Raji (cell line): ENCODE results near the gene DCXR.

Source experiments
- POLR2A ChIP-seq: IDR thresholded peaks from 2 replicates; pipeline ENCODE4 v1.6.1; 2011; ENCODE audit warnings: low read depth, low read length, control low read depth; ENCODE audit not compliant: insufficient read depth

The DCXR gene

DNA sequence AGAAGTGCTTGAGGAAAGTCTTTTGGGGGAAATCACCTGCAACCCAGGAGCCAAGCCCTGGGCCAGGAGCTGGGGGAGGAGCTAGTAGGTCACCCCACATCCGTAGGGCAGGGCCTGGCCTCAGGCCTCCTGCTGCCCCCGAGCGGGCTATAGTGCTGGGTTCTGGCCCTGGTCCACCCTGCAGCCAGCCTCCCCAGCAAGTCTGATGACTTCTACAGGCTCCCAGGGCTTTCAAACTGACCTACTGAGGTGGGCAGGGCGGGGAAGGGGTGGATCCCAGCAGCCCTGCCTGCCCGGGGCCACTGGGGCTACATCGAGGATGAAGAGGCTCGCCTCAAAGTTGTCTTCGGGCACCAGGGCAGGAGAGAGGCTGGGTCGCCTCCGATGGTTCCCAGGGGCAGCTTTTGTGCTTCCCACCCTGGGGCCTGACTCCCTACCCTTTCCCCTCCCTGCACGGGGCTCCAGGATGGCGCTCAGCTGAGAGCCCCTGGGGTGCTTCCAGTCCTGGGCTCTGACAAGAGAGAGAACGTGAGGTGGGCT lies 19.8 kb downstream of the DCXR start:
- no peak for TF ChIP-seq POLR2A

- no peak for TF ChIP-seq POLR2A
Observed at GRCh38 chr17:82016875-82017459, 20.5 kb downstream of the DCXR start.

DNA sequence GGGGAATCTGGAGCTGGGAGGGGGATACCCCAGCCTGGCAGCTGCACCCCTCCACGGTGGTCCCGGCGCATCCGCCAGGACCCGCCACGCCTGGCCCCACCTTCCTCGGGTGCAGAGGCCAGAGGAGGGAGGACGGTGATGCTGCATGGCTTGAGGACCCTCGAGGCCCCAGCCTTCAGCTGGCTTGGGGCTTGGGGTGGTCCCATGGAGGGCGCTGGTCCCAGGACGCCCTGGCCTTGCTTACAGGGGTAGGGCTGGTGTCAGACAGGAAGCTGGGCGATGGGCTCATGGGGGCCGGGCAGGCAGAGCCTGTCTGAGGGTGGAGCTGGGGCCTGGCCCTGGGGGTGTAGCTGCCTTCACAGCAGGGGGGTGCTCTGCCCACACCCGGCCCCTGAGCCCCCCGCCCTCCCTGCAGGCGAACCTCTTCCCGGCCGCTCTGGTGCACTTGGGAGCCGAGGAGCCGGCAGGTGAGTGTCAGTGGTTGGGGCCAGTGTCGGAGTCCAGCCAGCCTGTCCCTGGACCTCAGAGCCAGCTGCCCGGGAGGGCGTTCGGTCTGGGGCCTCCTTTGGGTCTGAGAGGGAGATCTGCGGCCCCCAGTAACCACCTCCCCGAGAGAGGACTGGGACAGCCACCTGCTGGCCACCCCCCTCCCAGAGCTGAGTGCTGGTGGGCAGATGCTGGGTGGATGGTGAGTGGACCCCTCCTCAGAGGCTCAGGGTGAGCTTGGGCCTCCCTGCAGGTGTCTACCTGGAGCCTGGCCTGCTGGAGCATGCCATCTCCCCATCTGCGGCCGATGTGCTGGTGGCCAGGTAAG lies 21.2 kb downstream of the DCXR start:
- no peak for TF ChIP-seq POLR2A

DNA sequence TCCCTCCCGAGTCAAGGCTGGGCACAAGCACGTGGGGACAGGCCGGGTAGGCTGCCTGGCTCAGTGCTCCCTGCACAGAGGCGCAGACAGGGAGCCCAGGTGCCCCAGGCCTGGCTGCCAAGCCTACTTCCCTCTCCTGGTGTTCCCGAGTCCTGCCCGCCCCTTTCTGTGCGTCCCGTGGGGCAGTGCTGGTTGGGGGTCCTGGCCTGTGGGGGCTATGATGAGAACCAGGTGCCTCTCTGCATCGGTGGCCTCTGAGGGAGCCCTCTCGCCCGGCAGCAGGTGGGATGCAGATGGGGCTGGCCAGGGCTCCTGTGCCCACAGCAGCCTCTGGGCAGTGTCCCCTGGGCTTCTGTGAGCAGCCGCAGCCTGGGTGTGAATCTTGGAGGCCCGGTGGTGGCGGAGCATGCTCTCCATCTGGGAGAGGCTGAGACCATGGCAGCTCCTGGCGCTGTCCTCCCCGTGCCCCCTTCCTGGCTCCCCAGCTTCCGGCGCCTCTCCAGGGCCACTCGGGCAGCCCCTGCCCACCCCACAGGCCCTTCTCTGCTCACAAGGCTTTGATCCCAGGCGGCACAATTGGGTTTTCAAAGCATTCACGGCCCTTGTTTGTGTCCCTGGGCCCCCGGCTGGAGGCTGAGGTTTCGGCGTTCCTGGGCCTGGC lies 22.1 kb downstream of the DCXR start:
- no peak for TF ChIP-seq POLR2A

GRCh38 chr17:82014971-82015310 lies 22.6 kb downstream of the DCXR start:
- TF ChIP-seq POLR2A: no peak

GRCh38 chr17:82014432-82014831 lies 23.1 kb downstream of the DCXR start:
- no peak for TF ChIP-seq POLR2A

GRCh38 chr17:82013772-82014321 lies 23.6 kb downstream of the DCXR start:
- no peak for TF ChIP-seq POLR2A

- TF ChIP-seq POLR2A: no peak
Observed at GRCh38 chr17:82013341-82013740, 24.2 kb downstream of the DCXR start.

DNA sequence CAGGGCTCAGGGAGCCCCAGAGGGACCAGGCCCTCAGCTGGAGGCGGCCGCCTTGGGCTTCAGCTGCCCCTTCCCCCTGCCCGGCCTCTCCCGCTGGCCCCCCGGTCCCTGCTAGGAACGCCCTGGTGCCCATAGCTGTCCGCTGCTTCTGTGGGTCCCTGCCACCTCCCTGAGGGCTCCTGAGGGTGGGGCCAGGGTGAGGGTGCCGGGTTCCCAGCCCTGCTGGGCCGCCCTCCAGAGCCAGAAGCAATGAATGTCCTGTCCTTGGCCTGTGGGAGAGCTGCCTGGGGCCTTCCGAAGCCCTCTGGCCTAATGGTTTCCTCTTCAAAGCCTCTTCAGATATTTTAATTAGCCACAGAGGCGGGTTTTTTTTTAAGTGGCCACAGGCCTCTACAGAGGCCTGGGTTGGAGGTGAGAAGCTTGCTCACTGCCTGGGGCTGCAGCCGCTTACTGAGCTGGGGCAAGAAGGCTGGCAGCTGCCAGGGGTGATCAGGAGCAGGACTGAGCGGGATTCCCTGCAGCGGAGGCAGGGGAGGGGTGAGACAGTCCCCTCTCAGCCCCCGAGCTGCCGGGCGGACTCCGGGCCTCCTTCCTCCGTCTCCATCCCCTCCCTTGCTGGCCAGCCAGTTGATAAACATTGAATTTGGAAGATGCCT lies 24.7 kb downstream of the DCXR start:
- TF ChIP-seq POLR2A: no peak

DNA sequence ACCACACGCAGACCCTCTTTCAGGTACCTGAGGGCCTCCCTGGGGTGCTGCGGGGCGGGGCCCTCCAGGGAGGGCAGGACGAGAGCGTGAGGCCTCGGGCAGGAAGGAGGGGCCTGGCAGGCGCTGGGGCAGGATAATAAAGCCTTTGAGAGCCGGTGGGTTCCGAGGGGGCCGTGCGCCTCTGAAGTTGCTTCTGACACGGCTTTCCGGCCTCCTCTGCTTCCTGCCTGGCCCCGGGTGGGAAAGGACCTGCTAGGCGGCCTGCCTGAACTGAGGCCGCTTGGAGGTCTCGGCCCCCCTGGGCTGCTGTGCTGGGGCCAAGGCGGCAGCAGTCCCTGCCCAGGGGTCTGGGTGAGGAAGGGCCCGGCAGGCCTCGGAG lies 25.2 kb downstream of the DCXR start:
- no peak for TF ChIP-seq POLR2A

DNA sequence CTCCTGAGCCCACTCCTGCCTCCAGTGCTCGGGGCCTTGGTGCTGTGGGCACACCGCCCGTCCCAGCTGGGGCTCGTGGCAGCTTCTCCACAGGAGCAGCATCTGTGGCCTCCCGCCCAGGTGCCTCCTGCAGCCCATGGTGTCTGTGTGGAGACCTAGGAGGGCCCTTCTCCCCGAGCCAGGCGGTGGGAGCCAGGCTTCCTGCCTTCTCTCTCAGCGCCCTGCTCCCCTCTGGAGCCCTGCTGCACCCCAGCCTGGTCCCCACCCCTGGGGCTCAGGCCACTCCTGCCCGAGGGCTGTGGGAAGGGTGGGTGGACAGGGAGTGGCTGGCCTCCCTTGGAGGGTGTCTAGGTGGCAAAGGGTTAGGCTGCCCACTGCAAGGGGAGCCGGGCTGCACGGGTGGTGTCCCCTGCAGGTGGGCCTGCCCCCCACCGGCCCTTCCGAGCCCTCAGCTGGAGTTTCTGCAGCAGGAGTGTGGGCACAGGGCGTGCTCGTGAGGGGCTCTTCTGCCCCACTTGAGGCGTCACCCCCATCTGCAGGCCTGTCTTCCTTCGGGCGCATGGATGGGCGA lies 25.8 kb downstream of the DCXR start:
- TF ChIP-seq POLR2A: no peak

GRCh38 chr17:82010575-82011525 lies 26.6 kb downstream of the DCXR start:
- TF ChIP-seq POLR2A: no peak

GRCh38 chr17:82009413-82009812 lies 28.1 kb downstream of the DCXR start:
- no peak for TF ChIP-seq POLR2A

DNA sequence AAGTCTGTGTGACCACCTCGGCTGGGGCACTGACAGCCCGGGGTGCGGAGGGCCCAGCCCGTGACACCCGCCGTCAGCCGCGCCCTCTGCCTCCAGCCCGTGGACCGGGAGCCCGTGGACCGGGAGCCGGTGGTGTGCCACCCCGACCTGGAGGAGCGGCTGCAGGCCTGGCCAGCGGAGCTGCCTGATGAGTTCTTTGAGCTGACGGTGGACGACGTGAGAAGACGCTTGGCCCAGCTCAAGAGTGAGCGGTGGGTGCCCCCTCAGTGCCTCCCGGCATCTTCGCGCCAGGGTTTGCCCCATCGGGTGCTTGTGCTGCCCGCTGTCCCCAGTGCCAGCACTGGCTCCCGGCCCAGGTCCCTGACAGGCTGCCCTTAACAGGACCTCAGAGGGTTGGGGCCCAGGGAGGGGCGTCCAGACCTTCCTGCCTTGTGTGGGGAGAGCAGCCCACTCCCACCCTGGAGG lies 28.5 kb downstream of the DCXR start:
- no peak for TF ChIP-seq POLR2A

DNA sequence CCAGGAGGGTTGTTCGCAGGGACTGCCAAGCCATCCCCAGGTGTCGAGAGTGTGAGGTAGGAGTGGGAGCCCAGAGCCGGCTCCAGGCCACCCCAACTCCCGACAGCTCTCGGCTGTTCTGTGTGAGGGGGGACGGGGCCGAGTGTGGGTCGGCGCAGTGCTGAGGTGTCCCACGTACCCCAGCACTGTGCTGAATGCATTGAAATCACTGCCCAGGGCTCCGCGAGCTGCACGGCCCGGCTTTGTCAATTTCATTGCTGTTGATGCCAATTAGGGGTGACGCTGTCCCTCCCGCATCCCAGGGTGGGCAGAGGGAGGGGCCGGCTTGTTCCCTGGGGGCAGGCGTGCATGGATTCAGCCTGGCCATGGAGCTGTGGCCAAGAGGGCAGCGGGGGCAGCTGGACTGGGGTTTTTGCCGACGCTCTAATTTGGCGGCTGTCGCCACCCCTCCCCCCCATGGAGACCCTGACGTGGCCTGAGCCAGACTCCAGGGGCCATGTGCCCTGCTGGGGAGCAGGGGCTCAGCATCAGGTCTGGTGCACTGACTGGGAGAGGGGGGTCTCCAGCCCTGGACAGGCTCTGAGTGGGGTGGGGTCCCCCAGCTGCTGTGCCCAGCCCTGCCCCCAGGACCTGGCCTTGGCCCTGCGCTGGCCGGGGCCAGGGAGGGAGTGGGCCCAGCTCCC lies 29.1 kb downstream of the DCXR start:
- TF ChIP-seq POLR2A: no peak
